Stimulated activated memory B cell treated with anti-CD40 and anti-IgM and Interleukin-4, amounts not matched to agents 10 μg/mL and 1 μg/mL and 100 μg/mL, for 72 hours (primary cell): Measurements from ENCODE around the gene CCPG1.
A peak's percentile ranks its signal among the peaks of the same experiment; 100 is the strongest.
"Not testable (repeated sequence)": the region's sequence is repeated elsewhere in the genome, so short reads cannot be mapped to it uniquely, and the experiment has no call there.

Source experiments
- ATAC-seq: fragments of 150-1000 bp; cut with Tn5 transposase; 2 replicates; pipeline ENCODE4 v1.10.0; 2021
- H3K27ac Mint-ChIP-seq: one replicate; pipeline ENCODE4 v1.8.0; 2022; ENCODE audit warnings: mild to moderate bottlenecking, mixed read lengths
- H3K27me3 Mint-ChIP-seq: one replicate; pipeline ENCODE4 v1.8.0; 2022; ENCODE audit warnings: mixed read lengths
- H3K36me3 Mint-ChIP-seq: one replicate; pipeline ENCODE4 v1.8.0; 2022; ENCODE audit warnings: mixed read lengths
- H3K4me1 Mint-ChIP-seq: one replicate; pipeline ENCODE4 v1.8.0; 2022; ENCODE audit warnings: mixed read lengths
- H3K4me3 Mint-ChIP-seq: one replicate; pipeline ENCODE4 v1.8.0; 2022; ENCODE audit warnings: mild to moderate bottlenecking, moderate library complexity, mixed read lengths
- H3K9me3 Mint-ChIP-seq: one replicate; pipeline ENCODE4 v1.8.0; 2022; ENCODE audit warnings: mixed read lengths

The CCPG1 gene, protein sequence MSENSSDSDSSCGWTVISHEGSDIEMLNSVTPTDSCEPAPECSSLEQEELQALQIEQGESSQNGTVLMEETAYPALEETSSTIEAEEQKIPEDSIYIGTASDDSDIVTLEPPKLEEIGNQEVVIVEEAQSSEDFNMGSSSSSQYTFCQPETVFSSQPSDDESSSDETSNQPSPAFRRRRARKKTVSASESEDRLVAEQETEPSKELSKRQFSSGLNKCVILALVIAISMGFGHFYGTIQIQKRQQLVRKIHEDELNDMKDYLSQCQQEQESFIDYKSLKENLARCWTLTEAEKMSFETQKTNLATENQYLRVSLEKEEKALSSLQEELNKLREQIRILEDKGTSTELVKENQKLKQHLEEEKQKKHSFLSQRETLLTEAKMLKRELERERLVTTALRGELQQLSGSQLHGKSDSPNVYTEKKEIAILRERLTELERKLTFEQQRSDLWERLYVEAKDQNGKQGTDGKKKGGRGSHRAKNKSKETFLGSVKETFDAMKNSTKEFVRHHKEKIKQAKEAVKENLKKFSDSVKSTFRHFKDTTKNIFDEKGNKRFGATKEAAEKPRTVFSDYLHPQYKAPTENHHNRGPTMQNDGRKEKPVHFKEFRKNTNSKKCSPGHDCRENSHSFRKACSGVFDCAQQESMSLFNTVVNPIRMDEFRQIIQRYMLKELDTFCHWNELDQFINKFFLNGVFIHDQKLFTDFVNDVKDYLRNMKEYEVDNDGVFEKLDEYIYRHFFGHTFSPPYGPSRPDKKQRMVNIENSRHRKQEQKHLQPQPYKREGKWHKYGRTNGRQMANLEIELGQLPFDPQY

DNA sequence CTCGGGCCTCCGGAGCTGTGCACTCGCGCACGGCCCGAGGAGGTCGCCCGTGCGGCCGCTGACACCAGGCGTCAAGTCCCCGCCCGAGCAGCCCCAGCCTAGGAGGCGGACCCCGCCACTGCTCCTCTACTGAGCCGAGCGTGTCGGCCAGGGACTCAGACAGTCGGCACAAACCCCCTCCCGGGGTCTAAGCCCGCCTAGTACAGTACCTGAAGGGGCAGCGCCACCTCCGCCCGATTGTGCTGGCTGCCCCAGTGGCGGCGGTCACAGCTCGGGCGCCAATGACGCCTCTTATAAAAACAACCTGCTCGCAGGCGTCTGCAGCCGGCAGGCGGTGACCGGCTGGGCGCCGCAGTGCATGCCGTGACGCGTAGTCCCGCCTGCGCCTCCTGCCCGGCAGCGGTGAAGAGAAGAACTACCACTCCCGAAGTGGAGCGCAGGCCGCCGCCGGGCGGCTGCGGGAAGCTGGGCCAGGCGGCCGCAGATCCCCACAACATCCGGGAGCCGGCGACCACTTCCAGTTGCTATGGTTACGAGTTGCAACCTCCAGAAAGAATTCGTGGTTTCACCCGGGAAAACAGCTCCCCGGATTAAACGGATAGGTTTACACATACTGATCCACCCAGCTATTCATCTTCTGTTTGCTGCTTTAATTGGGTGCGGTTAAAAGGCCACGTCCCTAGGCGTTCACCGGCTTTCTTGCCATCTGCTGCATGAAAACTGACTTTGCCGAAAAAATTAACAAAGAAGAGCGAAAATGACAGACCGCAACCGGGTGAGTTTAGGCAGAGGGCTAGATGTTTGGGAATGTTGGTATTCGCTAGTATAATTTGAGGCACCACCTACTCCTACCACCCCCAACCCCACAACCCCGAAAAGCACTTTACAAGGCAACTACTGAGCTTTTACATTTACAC is at the start of gene CCPG1, which contains the start of gene PIERCE2:
TSS of gene CCPG1 (minus strand) at position 348 of the 917 bp plus-strand sequence. CDS start 18,935 bp downstream, outside the sequence.
TSS of gene PIERCE2 (plus strand) at position 484 of the 917 bp plus-strand sequence. CDS start at position 758, 274 bp downstream.
- peaks cover 20% of the 10 kb centered on the region for H3K4me1 Mint-ChIP-seq
- peak within 1 kb of the TSS; percentile 96 for H3K4me3 Mint-ChIP-seq
- H3K27ac Mint-ChIP-seq = peak within 1 kb of the TSS; percentile 94
- H3K9me3 Mint-ChIP-seq = no peaks in the 10 kb centered on the region
- peak; percentile 97 for ATAC-seq
- H3K27me3 Mint-ChIP-seq = no peaks in the 10 kb centered on the region
- no peaks in the 10 kb centered on the region for H3K36me3 Mint-ChIP-seq

DNA sequence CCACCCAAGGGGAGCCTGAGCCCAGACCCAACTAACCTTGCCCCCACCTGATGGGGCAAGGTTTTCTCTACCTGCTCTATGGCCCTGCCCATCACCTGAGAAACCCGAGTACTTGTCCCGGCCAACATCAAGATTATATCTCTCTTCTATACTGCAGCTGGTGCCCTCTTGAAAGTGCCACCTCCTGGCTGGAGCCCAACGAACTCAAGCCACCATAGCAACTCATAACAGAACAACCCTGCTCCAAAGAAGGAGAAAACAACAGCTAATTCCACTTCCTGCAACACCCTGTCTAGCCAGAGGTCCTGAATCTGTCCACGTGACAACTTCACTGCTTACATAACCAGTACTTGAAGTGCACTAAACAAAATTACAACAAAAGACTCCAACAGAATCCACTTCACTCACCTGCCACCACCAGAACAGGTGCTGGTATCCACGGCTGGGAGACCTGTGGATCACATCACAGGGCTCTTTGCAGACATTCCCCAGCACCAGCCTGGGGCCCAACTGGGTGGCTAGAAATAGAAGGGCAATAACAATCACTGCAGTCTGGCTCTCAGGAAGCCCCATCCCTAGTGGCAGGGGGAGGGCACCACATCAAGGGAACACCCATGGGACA is 49.4 kb upstream of the CCPG1 start:
- Mint-ChIP-seq H3K36me3 (peaks cover 15% of the 10 kb centered on the region), H3K4me1 (no peaks in the 10 kb centered on the region), H3K4me3 (no peak overlapping the region), H3K27me3 (no peaks in the 10 kb centered on the region), H3K9me3 (peaks cover 10% of the 10 kb centered on the region), H3K27ac (no peak overlapping the region)
- ATAC-seq = no peak

DNA sequence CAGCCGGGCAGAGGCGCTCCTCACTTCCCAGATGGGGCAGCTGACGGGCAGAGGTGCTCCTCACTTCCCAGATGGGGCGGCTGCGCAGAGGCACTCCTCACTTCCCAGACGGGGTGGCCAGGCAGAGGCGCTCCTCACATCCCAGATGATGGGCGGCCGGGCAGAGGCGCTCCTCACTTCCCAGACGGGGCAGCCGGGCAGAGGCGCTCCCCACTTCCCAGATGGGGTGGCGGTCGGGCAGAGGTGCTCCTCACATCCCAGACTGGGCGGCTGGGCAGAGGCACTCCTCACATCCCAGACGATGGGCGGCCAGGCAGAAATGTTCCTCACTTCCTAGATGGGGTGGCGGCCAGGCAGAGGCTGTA is 38.9 kb upstream of the CCPG1 start:
- H3K36me3 Mint-ChIP-seq, H3K27ac Mint-ChIP-seq, H3K4me1 Mint-ChIP-seq, H3K9me3 Mint-ChIP-seq, ATAC-seq, H3K4me3 Mint-ChIP-seq, H3K27me3 Mint-ChIP-seq: not testable (repeated sequence)

DNA sequence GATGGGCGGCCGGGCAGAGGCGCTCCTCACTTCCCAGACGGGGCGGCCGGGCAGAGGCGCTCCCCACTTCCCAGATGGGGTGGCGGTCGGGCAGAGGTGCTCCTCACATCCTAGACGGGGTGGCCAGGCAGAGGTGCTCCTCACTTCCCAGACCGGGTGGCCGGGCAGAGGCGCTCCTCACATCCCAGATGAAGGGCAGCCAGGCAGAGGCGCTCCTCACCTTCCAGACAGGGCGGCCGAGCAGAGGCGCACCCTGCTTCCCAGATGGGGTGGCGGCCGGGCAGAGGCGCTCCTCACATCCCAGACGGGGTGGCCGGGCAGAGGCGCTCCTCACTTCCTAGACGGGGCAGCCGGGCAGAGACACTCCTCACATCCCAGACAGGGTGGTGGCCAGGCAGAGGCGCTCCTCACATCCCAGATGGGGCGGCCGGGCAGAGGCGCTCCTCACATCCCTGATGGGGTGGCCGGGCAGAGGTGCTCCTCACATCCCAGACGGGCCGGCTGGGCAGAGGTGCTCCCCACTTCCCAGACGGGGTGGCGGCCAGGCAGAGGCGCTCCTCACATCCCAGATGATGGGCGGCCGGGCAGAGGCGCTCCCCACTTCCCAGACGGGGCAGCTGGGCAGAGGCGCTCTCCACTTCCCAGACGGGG is 38.3 kb upstream of the CCPG1 start:
- not testable (repeated sequence) for H3K27ac Mint-ChIP-seq

DNA sequence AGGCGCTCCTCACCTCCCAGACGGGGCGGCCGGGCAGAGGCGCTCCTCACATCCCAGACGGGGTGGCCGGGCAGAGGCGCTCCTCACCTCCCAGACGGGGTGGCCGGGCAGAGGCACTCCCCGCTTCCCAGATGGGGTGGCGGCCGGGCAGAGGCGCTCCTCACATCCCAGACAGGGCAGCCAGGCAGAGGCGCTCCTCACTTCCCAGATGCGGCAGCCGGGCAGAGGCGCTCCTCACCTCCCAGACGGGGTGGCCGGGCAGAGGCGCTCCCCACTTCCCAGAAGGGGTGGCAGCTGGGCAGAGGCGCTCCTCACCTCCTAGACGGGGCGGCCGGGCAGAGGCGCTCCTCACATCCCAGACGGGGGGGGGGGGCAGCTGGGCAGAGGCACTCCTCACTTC is 37.8 kb upstream of the CCPG1 start:
- H3K36me3 Mint-ChIP-seq, H3K4me1 Mint-ChIP-seq, H3K4me3 Mint-ChIP-seq, ATAC-seq, H3K9me3 Mint-ChIP-seq, H3K27me3 Mint-ChIP-seq, H3K27ac Mint-ChIP-seq: not testable (repeated sequence)

More for the DNA sequence above, 38.3 kb upstream of the CCPG1 start:
- not testable (repeated sequence) for H3K27me3 Mint-ChIP-seq, H3K36me3 Mint-ChIP-seq, ATAC-seq, H3K4me3 Mint-ChIP-seq, H3K9me3 Mint-ChIP-seq, H3K4me1 Mint-ChIP-seq

DNA sequence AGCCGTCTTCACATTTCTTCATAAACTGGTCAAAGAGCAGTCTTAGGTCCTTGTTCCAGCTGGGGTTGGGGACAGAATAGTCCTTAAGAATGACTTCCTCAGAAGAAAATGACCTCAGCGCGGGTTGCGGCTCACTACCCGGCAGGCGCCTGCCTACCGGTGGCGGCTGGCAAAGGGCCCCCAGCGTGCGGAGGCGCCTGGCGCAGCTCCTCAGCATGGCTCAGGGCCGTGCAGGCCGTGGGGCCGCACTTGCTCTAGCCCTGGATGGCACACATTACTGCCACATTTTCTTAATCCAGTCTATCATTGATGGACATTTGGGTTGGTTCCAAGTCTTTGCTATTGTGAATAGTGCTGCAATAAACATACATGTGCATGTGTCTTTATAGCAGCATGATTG is 35.0 kb upstream of the CCPG1 start:
- not testable (repeated sequence) for H3K4me3 Mint-ChIP-seq, H3K9me3 Mint-ChIP-seq, H3K27me3 Mint-ChIP-seq, H3K4me1 Mint-ChIP-seq, ATAC-seq, H3K36me3 Mint-ChIP-seq, H3K27ac Mint-ChIP-seq

DNA sequence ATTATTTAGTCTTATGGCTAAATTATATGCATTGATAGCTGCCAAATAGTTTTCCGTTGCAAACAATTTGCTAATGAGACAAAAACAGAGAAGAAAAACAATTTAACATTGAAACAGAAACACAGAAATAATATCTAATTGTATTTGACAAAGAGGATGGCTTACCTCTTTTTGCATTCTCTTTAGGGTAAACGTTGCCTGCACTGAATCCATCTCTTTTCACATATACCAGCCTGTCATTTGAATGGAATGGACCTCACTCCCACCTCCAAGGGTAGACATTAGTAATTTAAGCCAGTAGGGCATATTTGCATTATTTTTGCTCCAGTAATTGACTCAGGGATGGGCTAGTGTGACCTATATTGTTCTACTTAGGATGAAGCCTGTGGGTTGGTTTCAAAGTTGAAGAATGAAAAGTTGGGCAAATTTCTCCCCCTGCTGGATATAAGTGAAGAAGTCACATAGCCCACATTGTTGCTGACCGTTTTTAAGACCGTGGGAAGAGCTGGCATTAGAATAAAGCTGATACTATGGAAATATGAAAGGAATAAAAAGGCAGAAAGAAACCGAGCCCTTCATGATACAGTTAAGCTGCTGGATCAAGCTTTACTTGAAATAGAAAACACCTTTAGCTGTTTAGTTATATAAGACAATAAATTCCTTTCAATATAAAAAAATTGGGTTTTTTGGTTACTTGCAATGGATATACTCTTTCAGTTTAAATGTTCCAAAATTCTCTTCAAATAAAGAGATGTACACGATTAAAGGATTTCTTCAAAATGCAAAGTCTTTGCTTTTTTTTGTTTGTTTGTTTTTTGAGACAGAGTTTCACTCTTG is 27.0 kb upstream of the CCPG1 start:
- peaks cover 6% of the 10 kb centered on the region for H3K4me1 Mint-ChIP-seq
- H3K27ac Mint-ChIP-seq = no peak overlapping the region
- H3K36me3 Mint-ChIP-seq = no peaks in the 10 kb centered on the region
- no peaks in the 10 kb centered on the region for H3K27me3 Mint-ChIP-seq
- H3K4me3 Mint-ChIP-seq = no peak overlapping the region
- peak; percentile 53 for ATAC-seq
- no peaks in the 10 kb centered on the region for H3K9me3 Mint-ChIP-seq

DNA sequence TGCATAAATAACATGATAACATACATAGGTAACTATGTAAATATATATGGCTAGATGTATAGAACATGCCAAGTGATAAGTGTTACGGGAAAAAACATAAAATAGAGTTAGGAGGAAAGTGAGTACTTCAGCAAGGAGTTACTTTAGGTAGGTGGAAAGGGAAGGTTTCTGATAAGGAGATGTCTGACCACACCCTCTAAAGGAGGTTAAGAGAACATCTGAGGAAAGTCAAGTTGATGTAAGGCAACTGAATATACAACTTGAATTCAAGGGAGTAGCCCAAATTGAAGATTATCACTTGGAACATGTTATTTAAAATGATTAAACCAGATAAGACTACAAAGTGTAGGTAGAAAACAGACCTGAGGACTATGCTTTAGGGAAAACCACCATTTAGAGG is 13.9 kb upstream of the CCPG1 start:
- Mint-ChIP-seq H3K4me3 (no peak overlapping the region), H3K27ac (no peak overlapping the region), H3K4me1 (no peaks in the 10 kb centered on the region), H3K27me3 (no peaks in the 10 kb centered on the region), H3K36me3 (no peaks in the 10 kb centered on the region), H3K9me3 (no peaks in the 10 kb centered on the region)
- ATAC-seq = no peak

DNA sequence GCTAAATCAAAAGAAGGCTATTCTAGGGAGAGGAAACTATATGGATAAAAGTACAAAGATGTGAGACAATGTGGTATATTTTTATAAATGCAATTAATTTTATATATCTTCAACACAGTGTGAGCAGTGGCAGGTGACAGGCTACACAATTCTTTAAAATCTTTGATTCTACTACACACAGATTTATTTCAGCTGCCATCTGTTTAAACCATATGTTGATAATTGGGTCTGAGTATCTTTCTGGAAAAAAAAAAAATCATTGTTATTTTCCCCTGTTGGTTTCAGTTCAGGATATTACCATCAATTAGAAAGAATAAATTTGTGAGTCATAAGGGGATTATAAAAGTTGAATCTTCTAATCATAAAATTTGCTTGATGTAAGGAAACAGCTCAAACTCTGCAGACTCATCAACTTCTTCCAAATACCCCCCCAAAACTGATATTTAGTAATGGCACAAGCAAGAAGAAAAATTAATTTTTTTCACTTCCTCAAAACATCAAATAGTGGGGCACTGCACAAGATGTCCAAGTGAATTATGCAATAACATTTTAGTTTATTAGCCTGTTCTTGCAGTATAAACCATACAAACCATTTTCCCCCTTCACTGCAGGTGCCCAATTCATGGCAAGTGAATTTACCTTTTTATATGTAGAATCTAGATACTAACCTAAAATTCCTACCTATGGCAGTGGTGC is 12.2 kb upstream of the CCPG1 start:
- no peak overlapping the region for H3K27ac Mint-ChIP-seq
- no peaks in the 10 kb centered on the region for H3K27me3 Mint-ChIP-seq
- no peak for ATAC-seq
- no peak overlapping the region for H3K4me3 Mint-ChIP-seq
- H3K9me3 Mint-ChIP-seq = no peaks in the 10 kb centered on the region
- no peaks in the 10 kb centered on the region for H3K4me1 Mint-ChIP-seq
- H3K36me3 Mint-ChIP-seq = no peaks in the 10 kb centered on the region

DNA sequence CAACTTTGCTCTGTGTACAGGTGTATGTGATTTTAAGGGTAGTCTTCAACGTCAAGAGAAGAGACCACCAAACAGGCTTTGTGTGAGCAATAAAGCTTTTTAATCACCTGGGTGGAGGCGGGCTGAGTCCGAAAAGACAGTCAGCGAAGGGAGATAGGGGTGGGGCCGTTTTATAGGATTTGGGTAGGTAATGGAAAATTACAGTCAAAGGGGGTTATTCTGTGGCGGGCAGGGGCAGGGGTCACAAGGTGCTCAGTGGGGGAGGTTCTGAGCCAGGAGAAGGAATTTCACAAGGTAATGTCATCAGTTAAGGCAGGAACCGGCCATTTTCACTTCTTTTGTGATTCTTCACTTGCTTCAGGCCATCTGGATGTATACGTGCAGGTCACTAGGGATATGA is 9.5 kb upstream of the CCPG1 start:
- not testable (repeated sequence) for H3K4me3 Mint-ChIP-seq, H3K4me1 Mint-ChIP-seq, H3K36me3 Mint-ChIP-seq, H3K9me3 Mint-ChIP-seq, H3K27me3 Mint-ChIP-seq, ATAC-seq, H3K27ac Mint-ChIP-seq

DNA sequence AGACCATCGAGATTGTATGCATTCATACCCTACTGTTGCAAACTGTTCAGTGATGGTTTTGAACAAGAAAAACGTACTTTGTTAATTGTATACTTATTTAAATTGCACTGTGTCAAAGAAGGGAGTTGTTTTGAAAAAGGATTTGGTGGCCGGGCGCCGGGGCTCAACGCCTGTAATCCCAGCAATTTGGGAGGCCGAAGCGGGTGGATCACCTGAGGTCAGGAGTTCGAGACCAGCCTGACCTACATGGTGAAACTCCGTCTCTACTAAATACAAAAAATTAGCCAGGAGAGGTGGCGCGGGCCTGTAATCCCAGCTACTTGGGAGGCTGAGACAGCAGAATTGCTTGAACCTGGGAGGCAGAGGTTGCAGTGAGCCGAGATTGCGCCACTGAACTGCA is 817 bp upstream of the CCPG1 start:
- not testable (repeated sequence) for H3K9me3 Mint-ChIP-seq, H3K27me3 Mint-ChIP-seq, ATAC-seq, H3K36me3 Mint-ChIP-seq
- peak overlapping the region; percentile 96 for H3K4me3 Mint-ChIP-seq
- peak overlapping the region; percentile 94 for H3K27ac Mint-ChIP-seq
- H3K4me1 Mint-ChIP-seq = peaks cover 13% of the 10 kb centered on the region

DNA sequence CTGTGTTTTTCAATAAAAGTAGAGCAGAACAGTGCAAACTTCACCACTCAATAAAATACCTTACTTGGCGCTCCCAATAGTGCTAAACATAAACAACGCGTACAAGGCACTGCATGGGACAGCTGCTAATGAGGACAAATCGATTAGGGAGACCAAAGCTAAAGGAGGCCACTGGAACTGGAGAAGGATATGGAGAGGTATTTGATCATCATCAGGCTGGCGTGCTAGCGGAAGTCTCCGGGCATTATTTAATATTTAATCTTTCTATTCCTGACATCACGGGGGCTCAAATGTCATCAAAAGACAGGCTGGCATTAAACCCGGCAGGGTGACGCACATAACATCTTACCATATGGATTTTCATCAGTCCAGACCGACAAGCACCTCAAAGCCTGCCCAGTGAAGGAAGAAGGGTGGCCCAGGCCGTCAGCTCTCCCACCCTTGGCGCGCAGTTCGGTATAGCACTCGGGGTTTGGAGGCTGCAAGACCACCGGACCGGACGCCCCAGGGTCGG is 604 bp downstream of the CCPG1 start:
- Mint-ChIP-seq H3K9me3 (no peaks in the 10 kb centered on the region), H3K27ac (peak overlapping the region; percentile 94), H3K27me3 (no peaks in the 10 kb centered on the region), H3K4me3 (peak overlapping the region; percentile 96), H3K4me1 (peaks cover 28% of the 10 kb centered on the region), H3K36me3 (no peaks in the 10 kb centered on the region)
- no peak for ATAC-seq

DNA sequence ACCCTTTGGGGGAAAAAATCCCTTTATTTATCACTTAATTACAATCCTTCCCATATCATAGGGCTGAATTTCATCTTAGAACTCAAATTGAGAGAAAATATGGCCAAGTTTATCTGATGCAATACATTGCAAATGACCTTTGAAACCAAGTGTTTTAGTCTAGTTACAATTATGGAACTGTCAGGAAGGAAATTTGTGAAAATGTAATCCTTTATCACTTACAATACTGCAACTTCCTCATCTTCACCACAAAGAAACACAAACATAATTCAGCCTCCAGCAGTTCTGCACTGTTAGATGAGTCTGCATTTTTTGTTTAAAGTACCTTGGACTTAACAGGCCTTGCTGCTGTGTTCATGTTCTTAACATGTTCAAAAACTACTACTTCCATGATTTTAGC is 4.6 kb downstream of the CCPG1 start:
- no peak overlapping the region for H3K4me3 Mint-ChIP-seq
- H3K27ac Mint-ChIP-seq = no peak overlapping the region
- H3K4me1 Mint-ChIP-seq = peaks cover 46% of the 10 kb centered on the region
- no peak for ATAC-seq
- peaks cover 6% of the 10 kb centered on the region for H3K36me3 Mint-ChIP-seq
- no peaks in the 10 kb centered on the region for H3K27me3 Mint-ChIP-seq
- no peaks in the 10 kb centered on the region for H3K9me3 Mint-ChIP-seq
